Prostate gland (tissue), 2 donors: ENCODE data around the gene ANTXRL. TPM values are rescaled to one million over a fixed set of nuclear protein-coding genes. Genes with fewer than 3 reads are reported as not detected.
"Not testable (repeated sequence)": the region's sequence is repeated elsewhere in the genome, so short reads cannot be mapped to it uniquely, and the experiment has no call there.

Source experiments
- DNase-seq: peaks from one replicate; pipeline ENCODE4 v3.0.0-alpha.2; 2019; ENCODE audit warnings: low spot score
- H3K27ac ChIP-seq, 2 donors: fragments of 200-600 bp; sonication (generic); 2 replicates each; pipeline ENCODE4 v1.5.1; 2017 to 2019
- H3K27me3 ChIP-seq: fragments of 200-600 bp; sonication (generic); replicated peaks from 2 replicates; pipeline ENCODE4 v1.5.1; 2019; ENCODE audit not compliant: insufficient read depth
- H3K36me3 ChIP-seq, 2 donors: fragments of 200-600 bp; sonication (generic); 1 replicate in 1 of 2; 2 replicates in 1 of 2; pipeline versions ENCODE4 v1.5.1 to v1.8.1; 2017 to 2019
- H3K4me1 ChIP-seq: fragments of 200-600 bp; sonication (generic); replicated peaks from 2 replicates; pipeline ENCODE4 v1.5.1; 2019
- H3K4me3 ChIP-seq, 2 donors: fragments of 200-600 bp; sonication (generic); 2 replicates each; pipeline ENCODE4 v1.5.1; 2017 to 2019
- H3K9me3 ChIP-seq: fragments of 200-600 bp; sonication (generic); 2 replicates; pipeline ENCODE4 v1.5.1; 2017
- CTCF ChIP-seq, 4 experiments: fragments of 200-600 bp in 2 of 4; fragments of 450-650 bp in 2 of 4; sonication (generic) in 2 of 4; IDR thresholded peaks; 1 replicate in 3 of 4; 2 replicates in 1 of 4; pipeline ENCODE4 v1.5.1; 2016 to 2019; ENCODE audit warnings: antibody characterized with exemption in 4 of 4, mild to moderate bottlenecking in 2 of 4, moderate library complexity in 2 of 4
- POLR2A ChIP-seq: fragments of 450-650 bp; IDR thresholded peaks from one replicate; pipeline ENCODE4 v1.6.1; 2016; ENCODE audit warnings: antibody characterized with exemption, mild to moderate bottlenecking
- POLR2AphosphoS5 ChIP-seq: sonication (generic); formaldehyde crosslinking; IDR thresholded peaks from one replicate; pipeline ENCODE4 v1.6.1; 2017; ENCODE audit warnings: antibody characterized with exemption
- WGBS: methylation state at CpG from one replicate; pipeline ENCODE4 v1.1.5; 2018; 5-methylcytosine and 5-hydroxymethylcytosine counted together
- intact Hi-C: fragments of 100-400 bp; cut with DNase I; formaldehyde crosslinking; loops from one replicate; pipeline ENCODE4 v1.14.2; 2022
- total RNA-seq, 2 donors: library from RNA; depleted of rRNA; stranded (reverse); fragments of >200 nt; gene quantifications; one replicate each; pipeline ENCODE4 v1.1.0, GENCODE V29; 2016

Gene ANTXRL
- total RNA-seq, 2 donors from 2014 or later: 3.4 TPM; not detected in 1

- H3K4me3 ChIP-seq: no peak overlapping the region
- TF ChIP-seq POLR2AphosphoS5 (no peak), POLR2A (no peak), CTCF (IDR thresholded peaks at IDR 0.05) (no peak)
- WGBS: 80% methylated on average over 10 of the region's 10 CpGs
- no peak for DNase-seq
- no peaks in the 10 kb centered on the region for H3K27me3 ChIP-seq
- H3K36me3 ChIP-seq: no peaks in the 10 kb centered on the region
- no peaks in the 10 kb centered on the region for H3K4me1 ChIP-seq
- no peak overlapping the region for H3K27ac ChIP-seq
- intact Hi-C loops: no loop called here
- H3K9me3 ChIP-seq: no peaks in the 10 kb centered on the region
Observed at GRCh38 chr10:46248651-46249146, 38.1 kb upstream of the ANTXRL start.

- 81% methylated on average over 8 of the region's 9 CpGs for WGBS
- intact Hi-C loops, H3K27me3 ChIP-seq, H3K4me3 ChIP-seq, H3K36me3 ChIP-seq, H3K9me3 ChIP-seq, DNase-seq, H3K27ac ChIP-seq, H3K4me1 ChIP-seq: not testable (repeated sequence)
Observed at GRCh38 chr10:46249617-46250344, 37.0 kb upstream of the ANTXRL start.

- no peak for DNase-seq
- no peak overlapping the region for H3K27ac ChIP-seq
- intact Hi-C loops: no loop called here
- no peaks in the 10 kb centered on the region for H3K27me3 ChIP-seq
- H3K36me3 ChIP-seq: no peaks in the 10 kb centered on the region
- no peak for TF ChIP-seq CTCF (IDR thresholded peaks at IDR 0.05)
- no peak for TF ChIP-seq POLR2A
- H3K9me3 ChIP-seq: no peaks in the 10 kb centered on the region
- 82% methylated on average over 5 of the region's 5 CpGs for WGBS
- no peaks in the 10 kb centered on the region for H3K4me1 ChIP-seq
- H3K4me3 ChIP-seq: no peak overlapping the region
Observed at GRCh38 chr10:46250481-46250880, 36.3 kb upstream of the ANTXRL start.

GRCh38 chr10:46250898-46251856 lies 35.6 kb upstream of the ANTXRL start:
- WGBS: 85% methylated on average over 9 of the region's 9 CpGs
- Histone ChIP-seq H3K9me3 (no peaks in the 10 kb centered on the region), H3K4me3 (no peak overlapping the region), H3K27ac (no peak overlapping the region), H3K36me3 (no peaks in the 10 kb centered on the region), H3K27me3 (no peaks in the 10 kb centered on the region), H3K4me1 (no peaks in the 10 kb centered on the region)
- intact Hi-C loops: no loop called here
- TF ChIP-seq POLR2A: no peak
- TF ChIP-seq POLR2AphosphoS5: no peak
- TF ChIP-seq CTCF (IDR thresholded peaks at IDR 0.05): no peak
- no peak for DNase-seq
